NCI-H187 (cell line): ENCODE measurements around the gene TMEM254.
"Not testable (repeated sequence)": the region's sequence is repeated elsewhere in the genome, so short reads cannot be mapped to it uniquely, and the experiment has no call there.

Experiments used
- DNase-seq, 2 experiments: peaks; one replicate each; lab custom pipeline; 2025; lab: John Stamatoyannopoulos, UW

The TMEM254 gene

GRCh38 chr10:80133206-80133605 lies 54.7 kb downstream of the TMEM254 start:
- DNase-seq, result no peak

DNA sequence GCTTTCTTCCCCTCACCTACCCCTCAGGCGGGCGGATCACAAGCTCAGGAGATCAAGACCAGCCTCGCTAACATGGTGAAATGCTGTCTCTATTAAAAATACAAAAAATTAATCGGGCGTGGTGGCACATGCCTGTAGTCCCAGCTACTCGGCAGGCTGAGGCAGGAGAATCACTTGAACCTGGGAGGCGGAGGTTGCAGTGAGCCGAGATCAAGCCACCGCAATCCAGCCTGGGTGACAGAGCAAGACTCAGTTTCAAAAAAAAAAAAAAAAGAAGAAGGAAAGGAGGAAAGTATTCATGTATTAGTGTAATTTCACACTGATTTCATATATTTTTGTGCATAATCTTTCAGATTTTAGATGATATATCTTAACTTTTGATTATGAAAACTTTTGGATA lies 55.2 kb downstream of the TMEM254 start:
- DNase-seq, result not testable (repeated sequence)

- DNase-seq, result no peak
These were observed 57.7 kb downstream of the TMEM254 start for GRCh38 chr10:80136134-80136571.

- no peak for DNase-seq
These were observed 58.8 kb downstream of the TMEM254 start for GRCh38 chr10:80137031-80137862.

GRCh38 chr10:80137920-80138319 lies 59.5 kb downstream of the TMEM254 start:
- no peak for DNase-seq

DNA sequence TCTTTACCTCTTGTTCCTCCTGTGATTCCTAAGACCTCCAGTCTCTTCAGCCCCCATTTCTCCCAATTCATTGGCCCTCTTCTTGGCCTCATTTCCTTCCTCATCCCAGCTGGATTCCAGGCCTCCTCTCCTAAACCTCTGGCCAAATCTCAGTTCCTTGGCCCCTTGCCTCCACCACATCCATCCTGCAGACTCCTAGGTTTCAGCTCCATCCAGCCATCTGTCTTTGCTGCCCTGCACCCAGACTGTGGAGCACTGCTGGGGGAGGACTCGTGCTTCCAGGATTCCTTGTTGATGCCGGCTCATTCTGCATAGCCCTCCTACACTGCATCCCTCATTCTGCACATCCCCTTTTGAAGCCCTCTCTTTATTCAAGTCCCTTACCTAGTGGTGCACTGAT lies 60.8 kb downstream of the TMEM254 start:
- DNase-seq, result no peak

DNA sequence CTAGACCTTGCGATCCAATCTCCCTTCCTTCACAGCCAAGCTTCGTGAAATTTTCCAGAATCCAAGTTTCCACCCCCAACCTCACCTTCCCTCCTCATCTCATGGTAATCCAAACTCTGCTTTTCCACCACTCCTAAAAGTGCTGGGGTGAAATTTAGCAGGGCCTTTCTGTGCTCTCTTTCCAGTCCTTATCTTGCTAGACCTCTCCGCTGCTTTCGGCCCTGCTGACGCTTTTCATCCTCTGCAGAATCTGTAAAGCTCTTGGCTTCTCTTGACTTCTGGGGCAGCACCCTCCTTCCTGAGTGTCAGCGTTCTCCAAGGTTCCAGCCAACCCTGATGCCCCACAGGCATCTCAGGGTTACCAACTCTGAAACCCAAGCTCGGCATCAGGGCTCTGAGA lies 61.8 kb downstream of the TMEM254 start:
- DNase-seq, result no peak

DNA sequence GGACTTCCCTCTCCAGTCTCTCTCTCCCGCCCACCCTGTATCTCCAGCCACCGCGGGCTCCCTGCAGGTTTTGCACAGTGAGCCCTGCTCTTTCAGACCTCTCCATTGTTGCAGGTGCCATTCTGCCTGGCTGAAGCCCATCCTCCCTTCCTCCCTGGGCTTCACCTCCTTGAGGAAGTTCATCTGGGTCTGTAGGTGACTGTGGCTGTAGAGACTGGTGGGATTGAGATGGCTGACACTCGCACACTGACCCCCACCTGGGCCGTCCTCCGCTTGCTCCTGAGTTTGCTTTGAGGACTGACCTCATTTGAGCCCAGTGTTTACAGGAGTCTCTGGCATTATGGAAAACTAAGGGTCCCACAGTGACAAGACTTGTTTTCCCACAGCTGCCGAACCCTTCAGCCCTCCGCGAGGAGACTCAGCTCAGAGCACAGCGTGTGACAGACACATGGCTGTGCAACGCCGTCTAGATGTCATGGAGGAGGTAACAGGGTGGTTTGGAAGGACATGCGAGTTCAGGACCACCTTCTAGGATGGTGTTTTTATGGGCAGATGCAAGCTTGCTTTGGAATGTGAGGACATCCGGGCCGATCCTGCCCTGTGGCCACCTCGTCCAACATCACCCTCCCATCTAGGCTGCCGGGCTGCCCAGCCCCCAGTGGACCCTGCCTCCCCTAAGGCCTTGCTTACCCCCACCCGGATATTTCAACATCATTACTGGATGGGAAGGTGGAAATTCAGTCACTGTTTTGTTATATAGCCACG lies 63.4 kb downstream of the TMEM254 start:
- DNase-seq, result no peak
